GF-D8 (cell line): ENCODE results near the gene MRPL54.
"Not testable (repeated sequence)": the region's sequence is repeated elsewhere in the genome, so short reads cannot be mapped to it uniquely, and the experiment has no call there.

Experiments
- DNase-seq: peaks from one replicate; lab custom pipeline; 2025; lab: John Stamatoyannopoulos, UW

The MRPL54 gene

GRCh38 chr19:3740431-3740830, 22.1 kb upstream of the MRPL54 start:
- DNase-seq: no peak

DNA sequence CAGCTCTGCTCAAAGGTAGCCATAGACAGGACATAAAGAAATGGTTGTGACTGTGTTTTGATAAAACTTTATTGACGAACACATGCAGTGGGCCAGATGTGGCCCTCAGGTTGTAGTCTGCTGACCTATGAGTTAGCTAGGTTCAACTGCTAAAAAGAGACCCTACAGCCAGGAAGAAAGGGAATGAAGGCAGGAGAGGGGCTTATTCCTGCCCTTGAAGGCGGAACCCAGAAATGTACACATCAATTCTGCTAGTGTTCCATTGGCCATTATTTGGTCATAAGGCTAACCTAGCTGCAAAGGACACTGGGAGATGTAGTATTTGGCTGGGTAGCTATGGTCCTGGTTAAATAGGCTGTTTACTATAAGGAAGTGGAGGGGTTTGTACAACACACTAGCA, 19.0 kb upstream of the MRPL54 start:
- no peak for DNase-seq

DNA sequence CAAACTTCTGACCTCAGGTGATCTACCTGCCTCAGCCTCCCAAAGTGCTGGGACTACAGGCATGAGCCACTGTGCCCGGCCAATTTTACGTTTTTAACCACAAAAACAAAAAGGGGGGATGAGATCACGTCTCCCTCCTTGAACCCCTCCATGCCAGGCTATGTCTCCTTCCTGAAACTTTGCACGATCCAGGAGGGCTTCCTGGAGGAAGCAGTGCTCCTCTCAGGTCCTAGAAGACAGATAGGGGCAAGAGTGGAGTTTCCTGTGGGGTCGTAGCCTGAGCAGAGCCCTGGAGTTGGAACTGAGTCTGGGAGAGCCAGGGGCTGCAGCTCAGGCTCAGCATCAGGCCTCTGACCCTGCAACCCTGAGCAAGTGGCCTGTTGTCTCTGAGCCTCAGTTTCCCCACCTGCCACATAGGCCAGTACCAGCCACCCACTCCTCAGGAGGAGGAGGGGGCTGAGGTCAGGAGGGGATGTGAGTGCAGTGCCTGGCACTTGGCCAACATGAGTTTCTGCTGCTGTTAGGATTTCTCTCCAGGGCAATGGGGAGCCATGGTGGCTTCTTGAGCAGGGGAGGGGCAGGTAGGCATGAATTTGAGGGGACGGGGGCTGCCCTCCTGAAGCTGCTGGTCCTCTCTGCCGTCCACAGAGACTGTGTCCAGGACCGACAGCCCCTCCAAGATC, 17.0 kb upstream of the MRPL54 start:
- no peak for DNase-seq

- DNase-seq: no peak
Measured at GRCh38 chr19:3746371-3747056, 16.0 kb upstream of the MRPL54 start.

DNA sequence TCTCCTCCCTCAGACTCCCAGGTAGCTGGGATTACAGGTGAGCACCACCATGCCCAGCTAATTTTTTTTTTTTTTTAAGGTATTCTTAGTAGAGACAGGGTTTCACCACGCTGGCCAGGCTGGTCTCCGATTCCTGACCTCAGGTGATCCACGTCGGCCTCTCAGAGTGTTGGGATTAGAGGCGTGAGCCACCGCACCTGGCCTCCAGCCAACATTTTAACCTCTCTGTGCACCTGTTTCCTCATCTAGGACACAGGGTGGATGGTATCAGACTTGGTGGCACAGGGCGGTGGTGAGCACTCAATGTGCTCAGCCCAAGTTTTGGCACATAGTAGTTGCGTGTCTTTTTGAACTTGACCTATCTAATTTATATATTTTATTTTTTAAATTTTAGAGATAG, 13.5 kb upstream of the MRPL54 start:
- no peak for DNase-seq

GRCh38 chr19:3750211-3750610, 12.3 kb upstream of the MRPL54 start:
- DNase-seq: no peak

GRCh38 chr19:3751236-3751635, 11.2 kb upstream of the MRPL54 start:
- no peak for DNase-seq

DNA sequence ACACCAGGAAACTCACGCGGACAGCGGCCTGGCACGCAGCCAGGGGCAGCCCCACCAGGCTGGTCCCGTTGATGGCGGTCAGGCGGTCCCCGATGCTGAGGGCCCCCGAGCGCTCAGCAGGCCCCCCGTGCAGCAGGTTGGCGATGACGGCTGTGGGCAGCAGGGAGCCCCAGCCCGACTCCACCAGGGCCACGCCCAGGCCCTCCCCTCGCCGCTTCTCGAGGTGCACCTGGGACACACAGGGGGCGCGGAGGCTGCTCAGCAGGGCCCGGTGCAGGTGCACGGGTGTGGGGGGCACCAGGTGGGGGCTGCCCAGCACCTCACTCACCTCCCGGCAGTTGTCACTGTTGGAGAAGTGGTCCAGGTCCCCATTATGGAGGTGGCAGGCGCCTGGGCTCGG, 10.0 kb upstream of the MRPL54 start:
- DNase-seq: no peak

GRCh38 chr19:3753631-3754410, 8.7 kb upstream of the MRPL54 start:
- no peak for DNase-seq

DNA sequence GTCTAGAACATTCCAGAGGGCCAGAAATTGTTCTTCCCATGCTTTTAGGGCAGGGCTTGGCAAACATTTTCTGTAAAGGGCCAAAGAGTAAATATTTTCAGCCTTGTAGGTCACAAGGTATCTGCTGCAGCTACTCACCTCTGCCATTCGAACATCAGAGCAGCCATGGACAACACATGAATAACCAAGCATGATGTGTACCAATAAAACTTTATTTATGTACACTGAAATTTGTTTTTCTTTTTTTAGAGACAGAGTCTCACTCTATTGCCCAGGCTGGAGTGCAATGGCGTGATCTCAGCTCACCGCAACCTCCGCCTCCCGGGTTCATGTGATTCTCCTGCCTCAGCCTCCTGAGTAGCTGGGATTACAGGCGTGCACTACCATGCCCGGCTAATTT, 4.8 kb upstream of the MRPL54 start:
- DNase-seq: not testable (repeated sequence)

DNA sequence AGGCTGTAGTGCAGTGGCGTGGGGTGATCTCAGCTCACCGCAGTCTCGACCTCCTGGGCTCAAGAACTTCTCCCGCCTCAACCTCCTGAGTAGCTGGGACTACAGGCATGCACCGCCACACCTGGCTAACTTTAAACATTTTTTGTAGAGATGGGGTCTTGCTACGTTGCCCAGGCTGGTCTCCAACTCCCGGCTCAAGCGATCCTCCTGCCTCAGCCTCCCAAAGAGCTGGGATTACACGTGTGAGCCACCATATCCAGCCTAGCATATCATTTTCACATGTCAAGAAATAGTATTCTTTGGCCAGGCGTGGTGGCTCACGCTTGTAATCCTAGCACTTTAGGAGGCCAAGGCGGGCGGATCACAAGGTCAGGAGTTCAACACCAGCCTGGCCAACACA, 4.2 kb upstream of the MRPL54 start:
- not testable (repeated sequence) for DNase-seq

DNA sequence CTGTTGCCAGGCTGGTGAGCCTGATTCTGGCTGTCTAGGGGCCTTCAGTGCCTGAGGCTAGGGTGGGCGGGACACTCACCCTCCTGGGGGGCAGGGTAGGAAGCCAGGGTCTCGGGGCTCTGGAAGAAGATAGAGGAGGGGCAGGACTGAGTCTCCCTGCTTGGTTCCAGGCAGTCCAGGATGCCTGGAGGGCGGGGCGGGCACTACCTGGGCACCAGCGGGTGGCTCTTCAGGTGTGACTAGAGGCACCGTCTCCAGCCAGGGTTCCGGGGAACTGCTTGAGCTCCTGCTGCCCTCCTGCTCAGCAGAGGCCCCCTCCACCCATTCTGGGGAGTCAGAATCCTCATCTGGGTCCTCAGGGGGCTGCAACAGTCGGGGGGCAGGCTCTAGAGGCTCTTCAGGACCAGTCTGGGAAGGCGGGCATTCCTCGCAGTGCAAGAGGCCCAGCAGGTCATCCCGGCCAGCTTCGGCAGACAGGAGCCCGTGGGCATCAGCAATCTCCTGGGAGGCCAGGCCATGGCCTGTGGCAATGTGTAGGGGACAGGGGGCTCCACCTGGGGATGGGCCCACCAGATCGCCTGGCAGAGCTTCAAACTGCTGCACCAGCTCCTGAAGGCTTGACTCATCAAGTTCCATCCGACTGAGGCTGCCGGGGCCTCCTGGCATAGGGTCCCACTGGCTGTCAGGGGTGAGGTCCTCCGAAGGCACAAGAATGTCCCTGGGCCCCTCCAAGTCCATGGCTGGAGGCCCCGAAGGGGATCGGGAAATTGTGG, 2.8 kb upstream of the MRPL54 start:
- DNase-seq: no peak

DNA sequence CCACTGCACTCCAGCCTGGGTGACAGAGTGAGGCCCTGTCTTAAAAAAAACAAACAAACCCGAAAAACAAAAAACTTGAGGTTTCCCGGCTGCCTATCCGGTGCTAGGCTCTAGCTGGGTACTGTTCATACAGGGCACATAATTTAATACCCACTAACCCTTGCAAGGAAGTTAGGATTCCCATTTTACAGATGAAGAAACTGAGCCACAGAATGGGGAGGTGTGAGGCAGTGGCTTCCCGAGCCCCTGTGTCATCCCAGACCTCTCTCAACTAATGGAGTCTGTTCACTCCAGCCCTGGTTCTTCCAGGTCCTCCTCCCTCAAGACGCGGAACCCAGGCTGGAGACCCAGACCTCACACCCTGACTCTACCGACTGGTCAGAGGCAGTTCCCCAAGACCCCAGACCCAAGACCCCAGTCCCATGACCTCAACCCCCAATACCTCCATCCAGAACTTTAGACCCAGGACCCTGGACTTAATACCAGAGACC, 1.6 kb upstream of the MRPL54 start:
- DNase-seq: no peak

DNA sequence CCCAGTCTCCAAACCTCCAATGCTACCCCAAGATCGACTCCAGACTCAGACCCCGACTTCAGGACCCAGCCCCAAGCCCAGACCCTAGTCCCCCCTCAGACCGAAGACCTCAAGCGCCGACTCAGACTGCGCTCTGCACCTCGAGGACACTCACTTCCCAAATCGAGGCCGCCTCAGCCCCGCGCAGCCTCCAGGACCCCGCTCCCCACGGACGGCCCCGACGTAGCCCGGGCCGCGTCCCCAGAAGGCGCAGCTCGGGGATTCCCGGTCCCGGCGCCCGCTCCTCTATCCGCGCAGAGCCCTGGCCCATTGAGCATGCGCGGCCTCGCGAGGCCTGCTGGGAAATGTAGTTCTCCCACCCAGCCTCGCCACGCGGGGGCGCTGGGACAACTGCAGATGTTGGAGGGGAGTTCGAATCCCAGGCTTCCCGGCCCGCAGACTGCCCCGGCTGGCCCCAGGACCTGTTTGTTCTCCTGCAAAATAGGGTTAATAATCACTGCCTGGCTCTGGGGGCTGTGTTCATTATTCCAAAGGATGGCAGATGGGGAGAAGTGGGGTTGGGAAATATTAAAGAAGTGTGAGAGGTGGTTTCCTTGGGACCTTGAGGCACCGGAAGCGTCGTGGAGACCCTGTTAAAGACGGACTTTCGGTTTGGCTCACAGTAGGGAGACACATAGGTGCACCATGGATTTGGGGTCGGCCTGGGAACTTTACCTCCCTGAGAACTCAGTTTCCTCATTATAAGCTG, 926 bp upstream of the MRPL54 start, which contains the start of gene APBA3:
APBA3 (minus strand) TSS at position 311 of the 748 bp plus-strand sequence. CDS start 1,428 bp downstream, outside the sequence.
- peak; percentile 77 for DNase-seq

DNA sequence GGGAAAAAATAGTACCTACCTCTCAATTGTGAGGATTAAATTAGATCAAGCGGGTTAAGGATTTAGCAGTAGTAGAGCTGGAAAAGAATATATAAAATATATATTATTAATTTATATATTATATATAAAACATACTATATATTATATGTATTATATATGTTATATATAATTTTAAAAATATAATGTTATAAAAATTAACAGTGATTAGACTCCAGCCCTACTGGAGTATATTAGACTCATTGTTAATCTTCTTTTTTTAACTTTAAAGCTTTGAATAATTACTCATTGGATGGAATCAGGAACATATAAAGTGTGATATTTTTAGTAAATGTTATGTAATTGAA, 380 bp upstream of the MRPL54 start:
- DNase-seq: no peak

GRCh38 chr19:3765121-3765520, 2.6 kb downstream of the MRPL54 start:
- DNase-seq: no peak

DNA sequence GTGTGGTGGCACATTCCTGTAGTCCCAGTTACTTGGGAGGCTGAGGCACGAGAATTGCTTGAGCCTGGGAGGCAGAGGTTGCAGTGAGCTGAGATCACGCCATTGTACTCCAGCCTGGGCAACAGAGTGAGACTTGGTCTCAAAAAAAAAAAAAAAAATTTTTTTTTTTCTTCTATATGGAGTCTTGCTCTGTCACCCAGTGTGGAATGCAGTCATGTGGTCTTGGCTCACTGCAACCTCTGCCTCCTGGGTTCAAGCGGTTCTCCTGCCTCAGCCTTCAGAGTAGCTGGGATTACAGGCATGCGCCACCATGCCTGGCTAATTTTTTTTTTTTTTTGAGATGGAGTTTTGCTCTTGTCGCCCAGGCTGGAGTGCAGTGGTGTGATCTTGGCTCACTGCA, 3.3 kb downstream of the MRPL54 start:
- DNase-seq: not testable (repeated sequence)

- no peak for DNase-seq
Measured at GRCh38 chr19:3766520-3766919, 4.0 kb downstream of the MRPL54 start.

GRCh38 chr19:3767050-3767449, 4.6 kb downstream of the MRPL54 start:
- DNase-seq: no peak

- DNase-seq: no peak
Measured at GRCh38 chr19:3768015-3768747, 5.7 kb downstream of the MRPL54 start.

DNA sequence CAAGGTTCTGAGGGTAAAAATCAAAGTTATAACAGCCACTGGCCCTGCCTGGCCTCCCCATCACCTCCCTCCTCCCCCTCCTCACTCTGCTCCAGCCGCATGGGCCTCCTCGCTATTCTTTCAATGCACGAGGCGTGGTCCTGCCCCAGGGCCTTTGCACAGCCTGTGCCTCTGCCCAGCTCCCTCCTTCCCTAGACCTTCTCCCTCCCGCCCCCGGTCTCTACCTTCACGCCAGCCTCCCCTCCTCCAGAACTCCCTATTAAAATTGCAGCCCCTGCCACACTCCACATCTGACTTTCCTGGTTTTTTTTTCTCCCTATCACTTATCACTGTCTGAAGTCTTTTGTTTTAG, 6.2 kb downstream of the MRPL54 start:
- DNase-seq: no peak
